ENCODE measurements around the gene ZBP1. TPM values are rescaled to one million over a fixed set of nuclear protein-coding genes. Genes with fewer than 3 reads are reported as not detected.
"Not testable (repeated sequence)": the region's sequence is repeated elsewhere in the genome, so short reads cannot be mapped to it uniquely, and the experiment has no call there.

ZBP1 gene
- total RNA-seq, 1 donor from 2014 or later, result not detected

GRCh38 chr20:57638173-57638894, 18.1 kb upstream of the ZBP1 start:
- DNase-seq (ENCODE audit: low spot score in 2 of 2, unreplicated experiment in 2 of 2), result no peak
- no peak for TF ChIP-seq CTCF (IDR thresholded peaks at IDR 0.05; ENCODE audit: unreplicated experiment)
- Mint-ChIP-seq H3K9me3 (peaks cover 45% of the 10 kb centered on the region), H3K4me1 (no peaks in the 10 kb centered on the region), H3K27ac (no peak overlapping the region), H3K27me3 (ENCODE audit: low read depth) (peaks cover 45% of the 10 kb centered on the region), H3K36me3 (peaks cover 3% of the 10 kb centered on the region), H3K4me3 (no peak overlapping the region)

GRCh38 chr20:57633945-57634491, 13.8 kb upstream of the ZBP1 start:
- no peak for DNase-seq (ENCODE audit: low spot score in 2 of 2, unreplicated experiment in 2 of 2)
- peaks cover 56% of the 10 kb centered on the region for H3K27me3 Mint-ChIP-seq (ENCODE audit: low read depth)
- peaks cover 32% of the 10 kb centered on the region for H3K9me3 Mint-ChIP-seq
- H3K36me3 Mint-ChIP-seq, result peaks cover 3% of the 10 kb centered on the region
- no peaks in the 10 kb centered on the region for H3K4me1 Mint-ChIP-seq
- TF ChIP-seq CTCF (IDR thresholded peaks at IDR 0.05; ENCODE audit: unreplicated experiment), result no peak
- H3K4me3 Mint-ChIP-seq, result no peak overlapping the region
- no peak overlapping the region for H3K27ac Mint-ChIP-seq

GRCh38 chr20:57632286-57632685, 12.1 kb upstream of the ZBP1 start:
- no peak for TF ChIP-seq CTCF (IDR thresholded peaks at IDR 0.05; ENCODE audit: unreplicated experiment)
- Mint-ChIP-seq H3K36me3 (peaks cover 3% of the 10 kb centered on the region), H3K27ac (no peak overlapping the region), H3K27me3 (ENCODE audit: low read depth) (peaks cover 51% of the 10 kb centered on the region), H3K4me3 (no peak overlapping the region), H3K9me3 (peaks cover 26% of the 10 kb centered on the region), H3K4me1 (peaks cover 2% of the 10 kb centered on the region)
- no peak for DNase-seq (ENCODE audit: low spot score in 2 of 2, unreplicated experiment in 2 of 2)

- no peak for DNase-seq (ENCODE audit: low spot score in 2 of 2, unreplicated experiment in 2 of 2)
- Mint-ChIP-seq H3K4me1 (peaks cover 2% of the 10 kb centered on the region), H3K27me3 (ENCODE audit: low read depth) (peaks cover 32% of the 10 kb centered on the region), H3K36me3 (no peaks in the 10 kb centered on the region), H3K27ac (no peak overlapping the region), H3K4me3 (no peak overlapping the region), H3K9me3 (peaks cover 7% of the 10 kb centered on the region)
- no peak for TF ChIP-seq CTCF (IDR thresholded peaks at IDR 0.05; ENCODE audit: unreplicated experiment)
These were observed 9.8 kb upstream of the ZBP1 start for GRCh38 chr20:57630061-57630460.

GRCh38 chr20:57629491-57629901, 9.3 kb upstream of the ZBP1 start:
- not testable (repeated sequence) for H3K4me3 Mint-ChIP-seq; H3K9me3 Mint-ChIP-seq; DNase-seq (ENCODE audit: low spot score in 2 of 2, unreplicated experiment in 2 of 2); H3K36me3 Mint-ChIP-seq; H3K4me1 Mint-ChIP-seq; H3K27ac Mint-ChIP-seq
- H3K27me3 Mint-ChIP-seq (ENCODE audit: low read depth), result peaks cover 27% of the 10 kb centered on the region

GRCh38 chr20:57628962-57629308, 8.7 kb upstream of the ZBP1 start:
- H3K4me1 Mint-ChIP-seq; H3K36me3 Mint-ChIP-seq; DNase-seq (ENCODE audit: low spot score in 2 of 2, unreplicated experiment in 2 of 2); H3K9me3 Mint-ChIP-seq; H3K27ac Mint-ChIP-seq; H3K4me3 Mint-ChIP-seq: not testable (repeated sequence)
- peaks cover 22% of the 10 kb centered on the region for H3K27me3 Mint-ChIP-seq (ENCODE audit: low read depth)

Measured in mesothelial cell of epicardium (in vitro differentiated cells).